K562 (cell line): Measurements from ENCODE around the gene TMEM260. TPM values are rescaled to one million over a fixed set of nuclear protein-coding genes. Genes with fewer than 3 reads are reported as not detected.

ENCODE experiments used
- BDP1 ChIP-seq: IDR thresholded peaks from 3 replicates; pipeline ENCODE4 v1.6.1; 2011; ENCODE audit not compliant: insufficient read length, insufficient read depth
- CBX5 ChIP-seq: IDR thresholded peaks from 2 replicates; pipeline ENCODE4 v1.6.1; 2014; ENCODE audit warnings: low read depth, borderline replicate concordance
- CEBPB ChIP-seq: fragments of 450-650 bp; IDR thresholded peaks from 2 replicates; pipeline ENCODE4 v1.6.1; 2016; ENCODE audit warnings: missing genetic modification characterization, missing compliant biosample characterization
- CEBPG ChIP-seq, 3 experiments: fragments of 200-800 bp in 1 of 3; sonication (Bioruptor generic) in 1 of 3; sonication (generic) in 1 of 3; formaldehyde crosslinking in 1 of 3; IDR thresholded peaks in 2 of 3; conservative IDR thresholded peaks in 1 of 3; 2 replicates each; pipeline versions ENCODE4 v1.6.1 to v1.8.0; 2016 to 2022; ENCODE audit warnings: missing compliant biosample characterization in 2 of 3, missing genetic modification characterization in 2 of 3, mild to moderate bottlenecking in 1 of 3, missing genetic modification reagents in 1 of 3
- CHD1 ChIP-seq: fragments of 200-600 bp; sonication (generic); IDR thresholded peaks from one replicate; pipeline ENCODE4 v1.6.1; 2012; ENCODE audit warnings: mild to moderate bottlenecking, moderate library complexity, low read length, inconsistent platforms
- DDX20 ChIP-seq: fragments of 450-650 bp; IDR thresholded peaks from 2 replicates; pipeline ENCODE4 v1.6.1; 2016; ENCODE audit warnings: missing genetic modification characterization, low read depth, mild to moderate bottlenecking, missing compliant biosample characterization, moderate library complexity
- DPF2 ChIP-seq: fragments of 450-650 bp; IDR thresholded peaks from 2 replicates; pipeline ENCODE4 v1.6.1; 2016
- KDM1A ChIP-seq, 2 experiments: fragments of 450-650 bp; IDR thresholded peaks; 2 replicates each; pipeline ENCODE4 v1.6.1; 2016; ENCODE audit warnings: mild to moderate bottlenecking in 2 of 2
- MCM2 ChIP-seq: fragments of 450-650 bp; IDR thresholded peaks from 2 replicates; pipeline ENCODE4 v1.6.1; 2017; ENCODE audit warnings: low read depth, mild to moderate bottlenecking
- MEIS2 ChIP-seq: fragments of 450-650 bp; IDR thresholded peaks from 2 replicates; pipeline ENCODE4 v1.6.1; 2014; ENCODE audit warnings: mild to moderate bottlenecking; ENCODE audit not compliant: partially characterized antibody
- SMARCA4 ChIP-seq: fragments of 450-650 bp; IDR thresholded peaks from 2 replicates; pipeline ENCODE4 v1.6.1; 2016
- TAL1 ChIP-seq: fragments of 450-650 bp; IDR thresholded peaks from 2 replicates; pipeline ENCODE4 v1.6.1; 2016; ENCODE audit warnings: mild to moderate bottlenecking
- ZNF24 ChIP-seq: fragments of 450-650 bp; IDR thresholded peaks from 2 replicates; pipeline ENCODE4 v1.6.1; 2016
- ZNF41 ChIP-seq: fragments of 250-450 bp; sonication (Bioruptor Pico); conservative IDR thresholded peaks from 2 replicates; pipeline ENCODE4 v1.4.0; 2020; ENCODE audit warnings: mild to moderate bottlenecking
- ZNF561 ChIP-seq: fragments of 450-650 bp; formaldehyde crosslinking; conservative IDR thresholded peaks from 2 replicates; pipeline ENCODE4 v1.4.0; 2020; ENCODE audit warnings: mild to moderate bottlenecking, moderate library complexity
- polyA plus RNA-seq, 8 experiments: library from polyadenylated mRNA; depleted of rRNA in 4 of 8; stranded (reverse) in 5 of 8; unstranded in 3 of 8; fragments of >200 nt; fragmentation: Nextera tagmentation in 2 of 8; fragmentation: Illumina TruSeq in 1 of 8; extraction: Ambion mirVana in 2 of 8; extraction: Trizol in 1 of 8; gene quantifications; 2 replicates each; pipeline versions ENCODE4 v1.2.1 to v1.2.3, GENCODE V29; 2011 to 2014; ENCODE audit warnings: inconsistent platforms in 1 of 8, missing spikeins in 1 of 8
- total RNA-seq, 7 experiments: library from RNA; depleted of rRNA in 6 of 7; stranded (reverse); fragments of >200 nt in 6 of 7; fragmentation: Illumina TruSeq in 2 of 7; extraction: Trizol in 2 of 7; gene quantifications; 2 replicates each; pipeline versions ENCODE4 v1.2.1 to v1.2.3, GENCODE V29; 2011 to 2021; ENCODE audit warnings: low replicate concordance in 1 of 7
- TF ChIP-seq, protein P1 (sequence below): sonication (generic); formaldehyde crosslinking; IDR thresholded peaks from 2 replicates; pipeline ENCODE4 v1.4.0; 2020; ENCODE audit warnings: mild to moderate bottlenecking, missing genetic modification reagents
- TF ChIP-seq, protein P2 (sequence below): fragments of 250-450 bp; sonication (Bioruptor Pico); IDR thresholded peaks from 2 replicates; pipeline ENCODE4 v1.4.0; 2020; ENCODE audit warnings: mild to moderate bottlenecking, moderate library complexity
- TF ChIP-seq, protein P3 (sequence below): sonication (generic); formaldehyde crosslinking; IDR thresholded peaks from 2 replicates; pipeline ENCODE4 v1.8.0; 2022; ENCODE audit warnings: mild to moderate bottlenecking, low read depth, missing genetic modification reagents
- TF ChIP-seq, protein P4 (sequence below): fragments of 450-650 bp; formaldehyde crosslinking; IDR thresholded peaks from 2 replicates; pipeline ENCODE4 v1.4.0; 2020; ENCODE audit warnings: mild to moderate bottlenecking, moderate library complexity
- TF ChIP-seq, protein P5 (sequence below): IDR thresholded peaks from 2 replicates; pipeline ENCODE4 v1.6.1; 2014; ENCODE audit warnings: antibody characterized with exemption

TMEM260 gene
- total and polyA plus RNA-seq, 9 of the 15 experiments (the other 6 are each of a cell fraction or from before 2014, with no cell fraction given): 2.2 to 9.4 (median 6.0) TPM

DNA sequence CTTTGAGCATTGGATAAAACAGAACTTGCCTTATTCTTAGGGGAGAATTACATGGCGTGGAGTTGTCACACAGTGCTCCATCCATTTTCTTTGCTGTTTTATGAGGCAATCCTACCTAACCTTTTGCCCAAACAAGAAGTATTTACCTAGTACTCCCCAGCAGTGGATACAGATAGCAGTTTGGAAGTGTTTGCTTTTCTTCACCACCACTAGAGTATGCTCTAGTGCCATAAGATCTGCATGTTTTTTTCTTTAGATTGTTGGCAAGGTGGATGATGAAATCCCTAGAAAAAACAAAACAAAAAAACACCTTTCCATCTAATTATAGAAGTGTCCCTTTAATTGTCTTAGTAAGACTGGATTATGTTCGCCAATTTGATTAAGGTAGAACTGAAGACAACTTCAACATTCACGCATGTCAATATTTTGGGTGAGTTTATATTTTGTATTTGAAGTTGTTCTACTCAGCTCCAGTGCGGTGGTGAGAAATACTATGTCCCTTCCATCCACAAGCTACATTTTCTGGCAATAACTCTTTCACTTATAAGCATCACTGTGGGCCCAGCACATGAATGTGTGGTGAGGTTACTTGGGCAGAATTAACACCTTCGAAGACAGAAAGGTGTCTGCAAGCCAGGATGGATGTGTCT is 23.6 kb upstream of the TMEM260 start (continued):
- TF ChIP-seq, protein P1, sequence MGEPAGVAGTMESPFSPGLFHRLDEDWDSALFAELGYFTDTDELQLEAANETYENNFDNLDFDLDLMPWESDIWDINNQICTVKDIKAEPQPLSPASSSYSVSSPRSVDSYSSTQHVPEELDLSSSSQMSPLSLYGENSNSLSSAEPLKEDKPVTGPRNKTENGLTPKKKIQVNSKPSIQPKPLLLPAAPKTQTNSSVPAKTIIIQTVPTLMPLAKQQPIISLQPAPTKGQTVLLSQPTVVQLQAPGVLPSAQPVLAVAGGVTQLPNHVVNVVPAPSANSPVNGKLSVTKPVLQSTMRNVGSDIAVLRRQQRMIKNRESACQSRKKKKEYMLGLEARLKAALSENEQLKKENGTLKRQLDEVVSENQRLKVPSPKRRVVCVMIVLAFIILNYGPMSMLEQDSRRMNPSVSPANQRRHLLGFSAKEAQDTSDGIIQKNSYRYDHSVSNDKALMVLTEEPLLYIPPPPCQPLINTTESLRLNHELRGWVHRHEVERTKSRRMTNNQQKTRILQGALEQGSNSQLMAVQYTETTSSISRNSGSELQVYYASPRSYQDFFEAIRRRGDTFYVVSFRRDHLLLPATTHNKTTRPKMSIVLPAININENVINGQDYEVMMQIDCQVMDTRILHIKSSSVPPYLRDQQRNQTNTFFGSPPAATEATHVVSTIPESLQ (CRISPR knock-in tag): no peak
- TF ChIP-seq ZNF24 (no peak), BDP1 (no peak), CEBPG (CRISPR knock-in tag; IDR thresholded peaks at IDR 0.05) (peak; percentile 71; the same call in 1 of the 2 replicates), CEBPG (tag; conservative IDR thresholded peaks at IDR 0.05 in 1 of 2, IDR thresholded peaks at IDR 0.05 in 1 of 2) (peak; percentile 80 to 95), DPF2 (no peak), DDX20 (no peak), ZNF561 (CRISPR knock-in tag) (no peak), MCM2 (no peak), MEIS2 (no peak), CEBPB (peak; percentile 84), ZNF41 (no peak), KDM1A (IDR thresholded peaks at IDR 0.05) (no peak), CHD1 (no peak), TAL1 (no peak), SMARCA4 (peak; percentile 37; the same call in 1 of the 2 replicates), CBX5 (no peak)
- TF ChIP-seq, protein P2, sequence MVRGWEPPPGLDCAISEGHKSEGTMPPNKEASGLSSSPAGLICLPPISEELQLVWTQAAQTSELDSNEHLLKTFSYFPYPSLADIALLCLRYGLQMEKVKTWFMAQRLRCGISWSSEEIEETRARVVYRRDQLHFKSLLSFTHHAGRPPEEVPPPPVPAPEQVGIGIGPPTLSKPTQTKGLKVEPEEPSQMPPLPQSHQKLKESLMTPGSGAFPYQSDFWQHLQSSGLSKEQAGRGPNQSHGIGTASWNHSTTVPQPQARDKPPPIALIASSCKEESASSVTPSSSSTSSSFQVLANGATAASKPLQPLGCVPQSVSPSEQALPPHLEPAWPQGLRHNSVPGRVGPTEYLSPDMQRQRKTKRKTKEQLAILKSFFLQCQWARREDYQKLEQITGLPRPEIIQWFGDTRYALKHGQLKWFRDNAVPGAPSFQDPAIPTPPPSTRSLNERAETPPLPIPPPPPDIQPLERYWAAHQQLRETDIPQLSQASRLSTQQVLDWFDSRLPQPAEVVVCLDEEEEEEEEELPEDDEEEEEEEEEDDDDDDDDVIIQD (CRISPR knock-in tag): no peak
- TF ChIP-seq, protein P3, sequence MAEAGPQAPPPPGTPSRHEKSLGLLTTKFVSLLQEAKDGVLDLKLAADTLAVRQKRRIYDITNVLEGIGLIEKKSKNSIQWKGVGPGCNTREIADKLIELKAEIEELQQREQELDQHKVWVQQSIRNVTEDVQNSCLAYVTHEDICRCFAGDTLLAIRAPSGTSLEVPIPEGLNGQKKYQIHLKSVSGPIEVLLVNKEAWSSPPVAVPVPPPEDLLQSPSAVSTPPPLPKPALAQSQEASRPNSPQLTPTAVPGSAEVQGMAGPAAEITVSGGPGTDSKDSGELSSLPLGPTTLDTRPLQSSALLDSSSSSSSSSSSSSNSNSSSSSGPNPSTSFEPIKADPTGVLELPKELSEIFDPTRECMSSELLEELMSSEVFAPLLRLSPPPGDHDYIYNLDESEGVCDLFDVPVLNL: no peak
- TF ChIP-seq, protein P4, sequence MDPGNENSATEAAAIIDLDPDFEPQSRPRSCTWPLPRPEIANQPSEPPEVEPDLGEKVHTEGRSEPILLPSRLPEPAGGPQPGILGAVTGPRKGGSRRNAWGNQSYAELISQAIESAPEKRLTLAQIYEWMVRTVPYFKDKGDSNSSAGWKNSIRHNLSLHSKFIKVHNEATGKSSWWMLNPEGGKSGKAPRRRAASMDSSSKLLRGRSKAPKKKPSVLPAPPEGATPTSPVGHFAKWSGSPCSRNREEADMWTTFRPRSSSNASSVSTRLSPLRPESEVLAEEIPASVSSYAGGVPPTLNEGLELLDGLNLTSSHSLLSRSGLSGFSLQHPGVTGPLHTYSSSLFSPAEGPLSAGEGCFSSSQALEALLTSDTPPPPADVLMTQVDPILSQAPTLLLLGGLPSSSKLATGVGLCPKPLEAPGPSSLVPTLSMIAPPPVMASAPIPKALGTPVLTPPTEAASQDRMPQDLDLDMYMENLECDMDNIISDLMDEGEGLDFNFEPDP (CRISPR knock-in tag): no peak
- TF ChIP-seq, protein P5, sequence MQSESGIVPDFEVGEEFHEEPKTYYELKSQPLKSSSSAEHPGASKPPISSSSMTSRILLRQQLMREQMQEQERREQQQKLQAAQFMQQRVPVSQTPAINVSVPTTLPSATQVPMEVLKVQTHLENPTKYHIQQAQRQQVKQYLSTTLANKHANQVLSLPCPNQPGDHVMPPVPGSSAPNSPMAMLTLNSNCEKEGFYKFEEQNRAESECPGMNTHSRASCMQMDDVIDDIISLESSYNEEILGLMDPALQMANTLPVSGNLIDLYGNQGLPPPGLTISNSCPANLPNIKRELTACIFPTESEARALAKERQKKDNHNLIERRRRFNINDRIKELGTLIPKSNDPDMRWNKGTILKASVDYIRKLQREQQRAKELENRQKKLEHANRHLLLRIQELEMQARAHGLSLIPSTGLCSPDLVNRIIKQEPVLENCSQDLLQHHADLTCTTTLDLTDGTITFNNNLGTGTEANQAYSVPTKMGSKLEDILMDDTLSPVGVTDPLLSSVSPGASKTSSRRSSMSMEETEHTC: no peak
